Activated effector memory CD4-positive, alpha-beta T cell treated with Interleukin-2 at 50 U/mL for 16 hours (primary cell): ENCODE results near the gene KCNH5.

Experiments used
- DNase-seq: peaks from one replicate; pipeline ENCODE4 v3.0.0-alpha.2; 2020

The KCNH5 gene, protein sequence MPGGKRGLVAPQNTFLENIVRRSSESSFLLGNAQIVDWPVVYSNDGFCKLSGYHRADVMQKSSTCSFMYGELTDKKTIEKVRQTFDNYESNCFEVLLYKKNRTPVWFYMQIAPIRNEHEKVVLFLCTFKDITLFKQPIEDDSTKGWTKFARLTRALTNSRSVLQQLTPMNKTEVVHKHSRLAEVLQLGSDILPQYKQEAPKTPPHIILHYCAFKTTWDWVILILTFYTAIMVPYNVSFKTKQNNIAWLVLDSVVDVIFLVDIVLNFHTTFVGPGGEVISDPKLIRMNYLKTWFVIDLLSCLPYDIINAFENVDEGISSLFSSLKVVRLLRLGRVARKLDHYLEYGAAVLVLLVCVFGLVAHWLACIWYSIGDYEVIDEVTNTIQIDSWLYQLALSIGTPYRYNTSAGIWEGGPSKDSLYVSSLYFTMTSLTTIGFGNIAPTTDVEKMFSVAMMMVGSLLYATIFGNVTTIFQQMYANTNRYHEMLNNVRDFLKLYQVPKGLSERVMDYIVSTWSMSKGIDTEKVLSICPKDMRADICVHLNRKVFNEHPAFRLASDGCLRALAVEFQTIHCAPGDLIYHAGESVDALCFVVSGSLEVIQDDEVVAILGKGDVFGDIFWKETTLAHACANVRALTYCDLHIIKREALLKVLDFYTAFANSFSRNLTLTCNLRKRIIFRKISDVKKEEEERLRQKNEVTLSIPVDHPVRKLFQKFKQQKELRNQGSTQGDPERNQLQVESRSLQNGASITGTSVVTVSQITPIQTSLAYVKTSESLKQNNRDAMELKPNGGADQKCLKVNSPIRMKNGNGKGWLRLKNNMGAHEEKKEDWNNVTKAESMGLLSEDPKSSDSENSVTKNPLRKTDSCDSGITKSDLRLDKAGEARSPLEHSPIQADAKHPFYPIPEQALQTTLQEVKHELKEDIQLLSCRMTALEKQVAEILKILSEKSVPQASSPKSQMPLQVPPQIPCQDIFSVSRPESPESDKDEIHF

GRCh38 chr14:63045234-63045611, at the start of gene KCNH5:
TSS of gene KCNH5 (minus strand) at chr14:63045458. CDS start at chr14:63045186, 272 bp downstream.
- DNase-seq: no peak

- no peak for DNase-seq
Measured at GRCh38 chr14:63091394-63091996, 46.2 kb upstream of the KCNH5 start.

DNA sequence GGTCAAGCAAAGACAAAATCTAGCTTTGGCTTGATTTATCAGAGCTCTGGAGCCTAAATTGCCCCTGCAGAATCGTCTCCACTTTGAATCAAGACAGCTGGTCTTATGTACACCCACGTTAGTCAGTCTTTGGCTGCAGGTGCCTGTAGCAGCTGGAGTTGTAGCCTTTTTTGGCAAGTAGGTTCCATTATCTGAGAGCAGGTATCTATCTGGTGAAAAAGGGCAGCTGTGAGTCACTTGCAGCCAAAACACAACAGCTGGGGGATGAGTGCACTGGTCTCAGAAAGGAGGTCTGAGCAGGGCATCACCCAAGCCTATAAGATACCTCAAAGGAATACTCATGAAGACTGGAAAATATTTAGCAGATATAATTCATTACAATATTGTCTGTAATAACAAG, 43.6 kb upstream of the KCNH5 start:
- no peak for DNase-seq

GRCh38 chr14:63078569-63078968, 33.3 kb upstream of the KCNH5 start:
- no peak for DNase-seq

DNA sequence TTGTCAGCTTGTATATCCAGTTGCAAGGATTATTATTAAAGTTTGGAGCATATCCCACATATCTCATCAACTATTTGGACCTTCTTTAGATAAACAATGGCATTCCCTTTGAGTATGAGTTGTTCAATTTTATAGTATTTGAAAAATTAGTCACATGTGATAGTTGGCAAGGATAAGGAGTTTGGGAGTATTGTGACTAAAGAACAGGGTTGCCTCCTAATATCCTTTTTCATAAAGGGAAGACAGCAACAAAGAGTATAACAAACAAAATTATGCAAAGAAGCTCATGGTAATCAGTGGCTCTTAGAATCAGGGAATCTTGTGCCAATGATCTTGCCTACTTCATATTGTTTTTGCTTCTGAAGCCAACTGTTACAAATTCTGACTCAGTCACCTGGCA, 31.2 kb upstream of the KCNH5 start:
- DNase-seq: no peak

GRCh38 chr14:63055631-63056030, 10.4 kb upstream of the KCNH5 start:
- DNase-seq: no peak

- no peak for DNase-seq
Measured at GRCh38 chr14:63051992-63052391, 6.7 kb upstream of the KCNH5 start.

DNA sequence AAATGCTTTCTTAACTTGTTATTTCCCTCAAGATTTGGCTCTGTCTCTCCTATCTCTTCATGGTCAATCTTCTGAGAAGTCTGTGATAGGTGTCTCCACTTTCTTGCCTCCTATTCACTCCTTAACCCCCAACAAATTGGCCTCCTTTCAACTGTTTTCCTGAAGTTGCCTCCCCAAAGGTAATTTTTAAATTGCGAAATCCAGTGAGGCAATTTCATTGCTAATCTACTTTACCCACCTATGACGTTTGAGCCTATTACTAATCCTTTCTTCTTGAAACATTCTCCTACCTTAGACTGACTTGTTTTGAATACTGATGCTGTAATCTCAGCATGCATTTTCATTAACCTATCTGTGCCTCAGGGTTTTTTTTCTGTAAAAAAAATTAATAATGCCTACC, 6.0 kb upstream of the KCNH5 start:
- DNase-seq: no peak

DNA sequence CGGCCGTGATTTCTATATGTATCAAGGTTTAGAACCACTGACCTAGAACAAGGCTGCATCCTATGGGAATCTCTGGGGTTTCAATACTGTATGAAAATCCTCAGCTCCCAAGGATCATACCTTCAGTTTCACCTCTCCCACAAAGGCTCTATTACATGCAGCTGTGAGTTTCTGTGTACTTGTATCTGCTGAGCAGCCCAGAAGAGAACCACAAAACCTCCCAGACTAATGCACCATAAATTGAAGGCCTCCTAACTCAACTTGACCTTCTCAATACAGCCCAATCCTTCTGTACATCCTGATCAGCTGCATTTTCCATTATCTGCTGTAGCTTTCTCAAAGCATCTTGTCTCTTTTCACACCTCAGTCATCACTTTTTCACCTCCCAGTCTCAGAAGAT, 5.4 kb upstream of the KCNH5 start:
- no peak for DNase-seq

GRCh38 chr14:63046339-63047268, 1.3 kb upstream of the KCNH5 start:
- DNase-seq: no peak

DNA sequence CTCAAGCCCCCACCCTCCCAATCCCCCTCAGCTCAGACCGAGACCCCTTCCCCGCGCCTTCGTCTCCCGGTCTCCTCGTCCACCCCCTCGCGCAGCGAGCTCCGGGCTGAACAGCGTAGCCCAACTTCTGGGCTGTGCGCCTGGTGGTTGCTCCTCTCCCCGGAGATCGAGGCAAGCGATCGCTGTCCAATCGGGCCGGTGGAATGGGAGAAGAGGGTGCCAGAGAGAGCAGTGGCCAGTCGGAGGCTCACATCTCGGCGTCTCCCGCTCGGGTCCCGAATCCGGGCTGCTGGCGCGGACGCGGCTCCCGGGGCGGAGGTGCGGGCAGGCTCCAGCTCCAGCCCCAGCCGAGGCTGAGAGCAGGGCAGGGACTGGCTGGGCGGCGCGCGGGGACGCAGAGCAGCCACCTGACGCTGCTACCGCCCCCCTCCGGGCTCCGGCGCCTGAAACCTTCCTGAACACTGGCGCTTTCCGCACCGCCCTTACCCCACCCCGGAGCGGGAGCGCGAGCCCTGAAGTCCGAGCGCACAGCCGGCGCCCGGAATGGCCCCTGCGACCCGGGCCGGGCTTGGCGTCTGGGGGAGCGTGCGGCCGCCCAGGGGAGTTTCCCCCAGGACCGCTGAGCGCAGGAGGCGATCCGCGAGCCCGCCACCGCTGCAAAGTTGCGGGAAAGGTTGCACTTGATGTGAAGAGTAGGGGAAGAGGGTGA, 508 bp upstream of the KCNH5 start:
- no peak for DNase-seq

DNA sequence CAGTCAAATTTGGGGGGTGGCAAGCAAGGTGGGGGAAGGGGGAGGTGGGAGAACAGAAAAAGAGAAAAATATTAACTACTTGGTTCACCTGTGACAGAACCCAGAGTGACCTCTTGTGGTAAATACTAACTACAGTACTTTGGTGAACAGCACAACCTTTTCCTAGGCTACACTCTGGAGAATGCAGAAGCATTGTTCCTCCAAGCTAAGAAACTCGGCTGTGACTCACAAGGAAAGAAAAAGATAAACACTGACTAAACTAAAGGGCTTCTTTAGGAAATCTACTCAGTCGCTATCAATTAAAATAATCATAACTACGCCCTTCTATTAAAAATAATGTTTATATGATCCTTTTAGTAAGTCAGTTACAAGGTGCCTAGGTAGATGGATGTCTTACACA, 5.4 kb downstream of the KCNH5 start:
- no peak for DNase-seq

DNA sequence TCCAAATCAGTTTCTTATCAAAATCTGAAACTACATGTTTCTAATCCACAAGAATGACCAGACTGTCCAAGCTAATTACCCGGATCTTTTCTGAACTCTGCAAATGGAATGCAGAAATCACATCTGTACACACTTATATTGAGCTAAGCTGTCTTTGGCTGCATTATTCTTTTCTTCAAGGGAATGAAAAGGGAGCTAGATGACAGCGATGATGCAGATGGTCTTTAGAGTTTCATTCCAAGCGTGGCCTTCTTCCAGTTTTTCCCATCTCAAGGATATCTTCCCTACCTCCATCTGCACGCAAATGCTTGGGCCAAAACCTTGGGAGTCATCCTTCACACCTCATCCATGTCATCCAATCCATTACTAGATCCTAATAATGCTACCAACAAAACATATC, 12.6 kb downstream of the KCNH5 start:
- no peak for DNase-seq

GRCh38 chr14:63032076-63032475, 13.2 kb downstream of the KCNH5 start:
- DNase-seq: no peak

DNA sequence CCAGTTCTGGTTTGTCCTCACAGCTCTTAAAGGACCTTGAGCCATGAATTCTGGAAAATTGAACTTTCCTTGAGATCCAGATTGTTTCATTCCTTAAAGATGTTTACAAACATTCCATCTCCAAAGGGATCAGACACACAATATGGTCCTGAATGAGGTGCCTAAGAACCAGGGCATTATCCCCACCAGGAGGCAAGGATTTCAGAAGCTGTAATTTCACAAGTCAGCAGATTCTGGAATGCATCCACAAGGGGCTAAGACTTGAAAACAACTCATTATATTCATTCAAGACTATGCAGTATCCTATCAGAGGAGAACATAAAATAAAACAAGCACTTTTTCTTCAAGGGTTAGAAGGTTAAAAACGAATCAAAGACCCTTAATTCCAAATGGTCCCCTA, 15.1 kb downstream of the KCNH5 start:
- DNase-seq: no peak

DNA sequence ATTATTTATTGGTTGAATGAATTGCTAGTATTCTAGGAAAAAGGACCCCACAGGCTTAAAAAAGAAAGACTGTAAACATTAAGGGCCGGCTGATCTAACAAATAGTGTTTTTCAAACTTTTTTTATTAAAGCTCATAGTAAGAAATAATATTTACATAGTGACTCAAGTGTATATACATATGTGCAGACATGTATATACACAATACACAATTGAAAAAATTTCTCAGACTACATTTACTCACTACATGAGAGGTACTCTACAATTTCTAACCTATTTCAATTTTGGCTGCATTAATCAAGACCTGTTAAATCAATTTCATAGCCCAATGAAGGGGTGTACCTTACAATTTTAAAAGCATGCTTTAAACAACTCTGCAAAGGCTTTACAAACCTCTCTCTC, 17.5 kb downstream of the KCNH5 start:
- DNase-seq: no peak

- no peak for DNase-seq
Measured at GRCh38 chr14:63026491-63026890, 18.8 kb downstream of the KCNH5 start.

DNA sequence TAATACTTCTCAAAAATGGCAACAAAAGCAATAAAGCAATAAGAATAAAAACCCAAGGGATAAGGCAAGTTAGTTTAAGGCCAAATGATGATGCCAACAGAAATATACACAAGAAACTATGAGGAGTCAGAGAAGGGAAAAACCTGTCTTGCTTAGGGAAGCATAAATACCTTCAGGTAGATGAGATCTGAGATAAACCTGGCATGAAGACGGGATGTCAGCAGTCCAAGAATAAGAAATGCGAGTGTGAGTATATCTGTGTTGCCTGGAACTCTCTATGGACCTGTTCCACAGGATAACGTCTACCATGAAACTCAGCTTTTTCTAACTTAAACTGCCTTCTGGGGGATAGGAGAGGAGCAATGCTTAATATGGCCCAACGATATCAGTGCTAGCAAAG, 30.6 kb downstream of the KCNH5 start:
- DNase-seq: no peak

DNA sequence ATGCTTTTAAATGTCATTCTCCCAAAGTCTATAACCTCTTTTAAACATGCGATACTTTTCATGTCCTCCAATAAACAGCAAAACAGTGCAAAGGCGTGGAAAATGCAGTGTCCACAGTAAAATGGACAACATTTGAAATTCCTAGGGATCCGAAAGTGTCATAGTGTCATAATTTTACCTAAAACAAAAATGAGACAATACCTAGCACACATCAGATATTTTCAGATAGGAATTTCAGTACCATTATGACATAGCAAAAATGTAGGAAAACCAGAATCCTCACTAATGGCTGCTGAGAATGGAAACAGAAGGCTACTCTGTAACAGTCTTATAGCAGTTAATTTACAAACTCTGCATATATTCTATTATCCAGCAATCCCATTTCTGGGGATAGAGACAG, 33.1 kb downstream of the KCNH5 start:
- no peak for DNase-seq

- no peak for DNase-seq
Measured at GRCh38 chr14:63011623-63012022, 33.6 kb downstream of the KCNH5 start.

DNA sequence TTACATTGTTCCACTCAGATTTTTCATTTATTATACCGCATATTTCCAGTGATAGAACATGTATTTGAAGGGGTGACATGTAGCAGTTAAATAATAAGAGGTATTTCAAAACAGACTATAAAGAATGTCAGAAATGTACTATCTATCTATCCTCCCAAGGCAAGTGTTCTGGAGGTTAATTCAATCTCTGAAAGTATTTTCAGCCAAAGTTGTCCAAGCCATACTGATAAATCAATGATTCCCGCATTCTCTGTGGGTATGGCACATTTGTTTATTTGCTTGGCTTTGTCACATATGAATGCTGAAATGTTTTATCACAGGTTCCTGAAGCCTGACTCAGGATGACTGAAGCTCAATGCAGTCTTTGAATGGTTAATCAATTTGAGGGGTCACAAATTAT, 35.8 kb downstream of the KCNH5 start:
- no peak for DNase-seq

- DNase-seq: no peak
Measured at GRCh38 chr14:63006531-63006930, 38.7 kb downstream of the KCNH5 start.
